ENCODE measurements around the gene DAGLA. TPM values are rescaled to one million over a fixed set of nuclear protein-coding genes. Genes with fewer than 3 reads are reported as not detected.

DAGLA gene
- total RNA-seq, 1 donor from 2014 or later = 3.2 TPM

- H3K27me3 ChIP-seq (ENCODE audit: low read depth) = peaks cover 16% of the 10 kb centered on the region
- H3K36me3 ChIP-seq = peaks cover 9% of the 10 kb centered on the region
- intact Hi-C loops (cut with micrococcal nuclease) = no loop called here
- H3K4me1 ChIP-seq = peaks cover 8% of the 10 kb centered on the region
- H3K4me3 ChIP-seq = no peak overlapping the region
- TF ChIP-seq CTCF (IDR thresholded peaks at IDR 0.05; ENCODE audit: borderline replicate concordance) = no peak
- no peak for DNase-seq
- H3K27ac ChIP-seq (replicated peaks) = no peak overlapping the region
- no peaks in the 10 kb centered on the region for H3K9me3 ChIP-seq (replicated peaks)
Measured at GRCh38 chr11:61746442-61747191, 66.4 kb downstream of the DAGLA start.

- peak; percentile 76 for DNase-seq
- H3K36me3 ChIP-seq = peaks cover 4% of the 10 kb centered on the region
- intact Hi-C loops (cut with micrococcal nuclease) = no loop called here
- peaks cover 11% of the 10 kb centered on the region for H3K4me1 ChIP-seq
- H3K4me3 ChIP-seq = no peak overlapping the region
- peak; percentile 93 for TF ChIP-seq CTCF (IDR thresholded peaks at IDR 0.05; ENCODE audit: borderline replicate concordance)
- H3K27ac ChIP-seq (replicated peaks) = no peak overlapping the region
- no peaks in the 10 kb centered on the region for H3K9me3 ChIP-seq (replicated peaks)
- H3K27me3 ChIP-seq (ENCODE audit: low read depth) = peaks cover 23% of the 10 kb centered on the region
Measured at GRCh38 chr11:61747192-61747966, 67.2 kb downstream of the DAGLA start.

GRCh38 chr11:61747967-61748285 lies 67.7 kb downstream of the DAGLA start:
- no peak for DNase-seq
- intact Hi-C loops (cut with micrococcal nuclease) = no loop called here
- Histone ChIP-seq H3K9me3 (replicated peaks) (no peaks in the 10 kb centered on the region), H3K4me1 (peaks cover 15% of the 10 kb centered on the region), H3K36me3 (peaks cover 4% of the 10 kb centered on the region), H3K4me3 (no peak overlapping the region), H3K27ac (replicated peaks) (no peak overlapping the region), H3K27me3 (ENCODE audit: low read depth) (peaks cover 27% of the 10 kb centered on the region)
- peak; percentile 8 for TF ChIP-seq CTCF (IDR thresholded peaks at IDR 0.05; ENCODE audit: borderline replicate concordance)

GRCh38 chr11:61749591-61750217 lies 69.5 kb downstream of the DAGLA start:
- Histone ChIP-seq H3K27me3 (ENCODE audit: low read depth) (peaks cover 28% of the 10 kb centered on the region), H3K36me3 (no peaks in the 10 kb centered on the region), H3K4me1 (peaks cover 16% of the 10 kb centered on the region), H3K9me3 (replicated peaks) (no peaks in the 10 kb centered on the region), H3K27ac (replicated peaks) (no peak overlapping the region), H3K4me3 (no peak overlapping the region)
- intact Hi-C loops (cut with micrococcal nuclease) = no loop called here
- DNase-seq = no peak
- no peak for TF ChIP-seq CTCF (IDR thresholded peaks at IDR 0.05; ENCODE audit: borderline replicate concordance)

GRCh38 chr11:61750631-61751273 lies 70.6 kb downstream of the DAGLA start:
- H3K4me3 ChIP-seq = no peak overlapping the region
- H3K27ac ChIP-seq (replicated peaks) = no peak overlapping the region
- H3K27me3 ChIP-seq (ENCODE audit: low read depth) = peaks cover 28% of the 10 kb centered on the region
- no peaks in the 10 kb centered on the region for H3K9me3 ChIP-seq (replicated peaks)
- H3K4me1 ChIP-seq = peaks cover 16% of the 10 kb centered on the region
- TF ChIP-seq CTCF (IDR thresholded peaks at IDR 0.05; ENCODE audit: borderline replicate concordance) = no peak
- intact Hi-C loops (cut with micrococcal nuclease) = no loop called here
- no peaks in the 10 kb centered on the region for H3K36me3 ChIP-seq
- DNase-seq = no peak

Data from left ventricle myocardium inferior (tissue), 1 donor.